GM12891 (cell line): Measurements from ENCODE around the gene DAP3.

Source experiments
- PAX5 ChIP-seq: IDR thresholded peaks from 2 replicates; pipeline ENCODE4 v1.6.1; 2011; ENCODE audit warnings: low read length, moderate library complexity, mild to moderate bottlenecking; ENCODE audit not compliant: insufficient read depth, severe bottlenecking
- POLR2A ChIP-seq: IDR thresholded peaks from 2 replicates; pipeline ENCODE4 v1.6.1; 2011; ENCODE audit warnings: low read depth, low read length, control low read depth
- POLR2AphosphoS5 ChIP-seq: IDR thresholded peaks from 2 replicates; pipeline ENCODE4 v1.6.1; 2011; ENCODE audit warnings: low read depth, low read length, control low read depth
- TAF1 ChIP-seq: IDR thresholded peaks from 2 replicates; pipeline ENCODE4 v1.6.1; 2011; ENCODE audit warnings: low read depth, low read length, control low read depth

DNA sequence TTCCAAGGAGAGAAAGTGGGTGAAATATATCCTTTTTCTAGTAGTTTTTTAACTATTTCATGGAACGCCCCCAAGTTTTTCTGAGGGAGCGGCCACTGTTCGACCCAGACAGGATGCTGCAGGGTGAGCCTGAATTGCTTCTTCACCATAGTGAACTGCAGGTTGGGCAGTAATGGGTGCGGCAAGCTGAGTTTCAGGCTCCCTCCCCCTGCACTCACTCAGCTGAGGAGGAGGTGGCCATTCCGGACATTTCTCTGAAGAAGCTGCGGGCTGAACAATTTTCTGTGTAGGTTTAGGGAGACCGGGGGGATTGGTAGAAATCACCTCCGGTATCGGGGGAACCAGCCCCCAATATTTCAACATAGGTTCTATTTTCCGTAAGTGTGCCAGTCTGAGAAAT is 8.2 kb downstream of the DAP3 start:
- TF ChIP-seq POLR2AphosphoS5 (no peak), TAF1 (no peak), POLR2A (no peak), PAX5 (no peak)
